Endothelial cell (in vitro differentiated cells): ENCODE results near the gene CHCHD6. TPM values are rescaled to one million over a fixed set of nuclear protein-coding genes. Genes with fewer than 3 reads are reported as not detected.

ENCODE experiments used
- DNase-seq: peaks from one replicate; pipeline ENCODE4 v3.0.0; 2021; ENCODE audit warnings: low spot score
- H3K27ac Mint-ChIP-seq: one replicate; pipeline ENCODE4 v1.8.0; 2021; ENCODE audit warnings: mixed read lengths, inconsistent platforms; ENCODE audit not compliant: unreplicated experiment
- H3K27me3 Mint-ChIP-seq: one replicate; pipeline ENCODE4 v1.8.0; 2021; ENCODE audit warnings: mild to moderate bottlenecking, moderate library complexity, mixed read lengths, inconsistent platforms; ENCODE audit not compliant: unreplicated experiment
- H3K36me3 Mint-ChIP-seq: one replicate; pipeline ENCODE4 v1.8.0; 2021; ENCODE audit warnings: mild to moderate bottlenecking, low read depth, mixed read lengths, inconsistent platforms; ENCODE audit not compliant: unreplicated experiment
- H3K4me1 Mint-ChIP-seq: one replicate; pipeline ENCODE4 v1.8.0; 2021; ENCODE audit warnings: mild to moderate bottlenecking, mixed read lengths, inconsistent platforms; ENCODE audit not compliant: unreplicated experiment
- H3K4me3 Mint-ChIP-seq: one replicate; pipeline ENCODE4 v1.8.0; 2021; ENCODE audit warnings: mild to moderate bottlenecking, mixed read lengths, inconsistent platforms; ENCODE audit not compliant: unreplicated experiment
- H3K9me3 Mint-ChIP-seq: one replicate; pipeline ENCODE4 v1.8.0; 2021; ENCODE audit warnings: mixed read lengths, inconsistent platforms; ENCODE audit not compliant: unreplicated experiment
- CTCF ChIP-seq: fragments of 200-600 bp; sonication (generic); IDR thresholded peaks from one replicate; pipeline ENCODE4 v1.5.0; 2021; ENCODE audit warnings: antibody characterized with exemption; ENCODE audit not compliant: unreplicated experiment
- total RNA-seq: library from RNA; stranded (reverse); fragmentation: NEBNext Ultra II Directional; extraction: Animal tissue kit (Norgen Biotek cat#: 25700); gene quantifications from one replicate; pipeline ENCODE4 v1.2.1, GENCODE V29; 2021; ENCODE audit not compliant: unreplicated experiment

The CHCHD6 gene
- total RNA-seq, 1 donor from 2014 or later, result 9.2 TPM

GRCh38 chr3:126986001-126986400 lies 282.0 kb downstream of the CHCHD6 start:
- no peak for TF ChIP-seq CTCF
- peaks cover 9% of the 10 kb centered on the region for H3K27me3 Mint-ChIP-seq
- no peak overlapping the region for H3K4me3 Mint-ChIP-seq
- no peak for DNase-seq
- H3K4me1 Mint-ChIP-seq, result peaks cover 4% of the 10 kb centered on the region
- H3K9me3 Mint-ChIP-seq, result no peaks in the 10 kb centered on the region
- peaks cover 5% of the 10 kb centered on the region for H3K36me3 Mint-ChIP-seq
- H3K27ac Mint-ChIP-seq, result no peak overlapping the region

GRCh38 chr3:126987129-126987528 lies 283.1 kb downstream of the CHCHD6 start:
- Mint-ChIP-seq H3K27me3 (peaks cover 3% of the 10 kb centered on the region), H3K27ac (no peak overlapping the region), H3K4me3 (no peak overlapping the region), H3K9me3 (no peaks in the 10 kb centered on the region), H3K36me3 (peaks cover 5% of the 10 kb centered on the region), H3K4me1 (no peaks in the 10 kb centered on the region)
- DNase-seq, result no peak
- no peak for TF ChIP-seq CTCF

- no peaks in the 10 kb centered on the region for H3K4me1 Mint-ChIP-seq
- TF ChIP-seq CTCF, result no peak
- no peak overlapping the region for H3K4me3 Mint-ChIP-seq
- H3K9me3 Mint-ChIP-seq, result no peaks in the 10 kb centered on the region
- no peak overlapping the region for H3K27ac Mint-ChIP-seq
- peaks cover 5% of the 10 kb centered on the region for H3K36me3 Mint-ChIP-seq
- DNase-seq, result no peak
- peaks cover 3% of the 10 kb centered on the region for H3K27me3 Mint-ChIP-seq
These were observed 283.6 kb downstream of the CHCHD6 start for GRCh38 chr3:126987596-126987995.

- no peak for DNase-seq
- peaks cover 5% of the 10 kb centered on the region for H3K36me3 Mint-ChIP-seq
- no peak overlapping the region for H3K4me3 Mint-ChIP-seq
- H3K27ac Mint-ChIP-seq, result no peak overlapping the region
- no peaks in the 10 kb centered on the region for H3K4me1 Mint-ChIP-seq
- no peaks in the 10 kb centered on the region for H3K9me3 Mint-ChIP-seq
- no peak for TF ChIP-seq CTCF
- peaks cover 3% of the 10 kb centered on the region for H3K27me3 Mint-ChIP-seq
These were observed 284.5 kb downstream of the CHCHD6 start for GRCh38 chr3:126988451-126989021.

GRCh38 chr3:126989316-126990023 lies 285.4 kb downstream of the CHCHD6 start:
- Mint-ChIP-seq H3K9me3 (no peaks in the 10 kb centered on the region), H3K27me3 (peaks cover 7% of the 10 kb centered on the region), H3K4me1 (no peaks in the 10 kb centered on the region)

More at GRCh38 chr3:126989316-126990023, 285.4 kb downstream of the CHCHD6 start:
- no peak for TF ChIP-seq CTCF
- no peak for DNase-seq
- peaks cover 9% of the 10 kb centered on the region for H3K36me3 Mint-ChIP-seq
- no peak overlapping the region for H3K27ac Mint-ChIP-seq
- H3K4me3 Mint-ChIP-seq, result no peak overlapping the region
